ENCODE data around the gene SLC2A9.

GRCh38 chr4:9841072-9841471 lies 180.2 kb downstream of the SLC2A9 start:
- TF ChIP-seq POLR2A (IDR thresholded peaks at IDR 0.05; ENCODE audit: low read depth, low read length) (no peak), CTCF (IDR thresholded peaks at IDR 0.05; ENCODE audit: extremely low read depth in 1 of 2, insufficient read depth in 1 of 2, low read depth in 1 of 2, low read length in 2 of 2) (no peak), POLR2AphosphoS5 (IDR thresholded peaks at IDR 0.05; ENCODE audit: insufficient read depth, low read depth, low read length) (no peak), EZH2 (IDR thresholded peaks at IDR 0.05; ENCODE audit: borderline replicate concordance, low read depth, low read length, severe bottlenecking) (no peak), MYC (IDR thresholded peaks at IDR 0.05; ENCODE audit: low read depth, low read length) (no peak), MAX (IDR thresholded peaks at IDR 0.05; ENCODE audit: insufficient read depth, insufficient read length) (no peak), JUN (IDR thresholded peaks at IDR 0.05; ENCODE audit: borderline replicate concordance, insufficient read depth, insufficient read length, low read depth) (no peak), FOS (IDR thresholded peaks at IDR 0.05; ENCODE audit: borderline replicate concordance, insufficient read depth, low read length) (no peak)
